Measurements from ENCODE around the gene AGPAT2.

AGPAT2 gene

GRCh38 chr9:136686794-136687711 lies at the start of gene AGPAT2:
AGPAT2 (minus strand) TSS chr9:136687457; CDS start chr9:136687357, 100 bp downstream.
- Mint-ChIP-seq H3K4me1 (peaks cover 24% of the 10 kb centered on the region), H3K9me3 (no peaks in the 10 kb centered on the region), H3K27ac (peak within 1 kb of the TSS in 1 of 2 donors; percentile 26), H3K4me3 (peak within 1 kb of the TSS; percentile 76 to 84), H3K27me3 (no peaks in the 10 kb centered on the region)
- DNase-seq (peak; percentile 65 to 69), ATAC-seq (peak; percentile 86)

- no peak overlapping the region for H3K4me3 Mint-ChIP-seq
- no peaks in the 10 kb centered on the region for H3K27me3 Mint-ChIP-seq
- ATAC-seq = peak; percentile 16
- DNase-seq = no peak
- H3K9me3 Mint-ChIP-seq = no peaks in the 10 kb centered on the region
- H3K4me1 Mint-ChIP-seq = peaks cover 46% of the 10 kb centered on the region
- no peak overlapping the region for H3K27ac Mint-ChIP-seq
These were observed 48.7 kb upstream of the AGPAT2 start for GRCh38 chr9:136735812-136736480.

GRCh38 chr9:136734837-136735496 lies 47.7 kb upstream of the AGPAT2 start:
- Mint-ChIP-seq H3K27me3 (no peaks in the 10 kb centered on the region), H3K27ac (no peak overlapping the region), H3K4me3 (no peak overlapping the region), H3K4me1 (peaks cover 38% of the 10 kb centered on the region), H3K9me3 (no peaks in the 10 kb centered on the region)
- no peak for DNase-seq
- peak; percentile 70 for ATAC-seq

- no peak for ATAC-seq
- H3K9me3 Mint-ChIP-seq = no peaks in the 10 kb centered on the region
These were observed 46.4 kb upstream of the AGPAT2 start for GRCh38 chr9:136733611-136734010.

GRCh38 chr9:136732444-136733178 lies 45.4 kb upstream of the AGPAT2 start:
- DNase-seq (no peak), ATAC-seq (no peak)
- Mint-ChIP-seq H3K27me3 (no peaks in the 10 kb centered on the region), H3K9me3 (no peaks in the 10 kb centered on the region), H3K4me1 (peaks cover 34% of the 10 kb centered on the region), H3K27ac (no peak overlapping the region), H3K4me3 (no peak overlapping the region)

More at GRCh38 chr9:136733611-136734010, 46.4 kb upstream of the AGPAT2 start:
- Mint-ChIP-seq H3K27me3 (no peaks in the 10 kb centered on the region), H3K27ac (no peak overlapping the region), H3K4me1 (peaks cover 37% of the 10 kb centered on the region), H3K4me3 (no peak overlapping the region)
- DNase-seq = no peak

GRCh38 chr9:136729926-136730325 lies 42.7 kb upstream of the AGPAT2 start:
- peak overlapping the region; percentile 67 to 69 for H3K4me3 Mint-ChIP-seq
- H3K9me3 Mint-ChIP-seq = no peaks in the 10 kb centered on the region
- no peak for ATAC-seq
- H3K4me1 Mint-ChIP-seq = peaks cover 55% of the 10 kb centered on the region
- no peak overlapping the region for H3K27ac Mint-ChIP-seq
- DNase-seq = no peak
- no peaks in the 10 kb centered on the region for H3K27me3 Mint-ChIP-seq

GRCh38 chr9:136729144-136729543 lies 41.9 kb upstream of the AGPAT2 start:
- no peak overlapping the region for H3K27ac Mint-ChIP-seq

GRCh38 chr9:136728548-136729123 lies 41.4 kb upstream of the AGPAT2 start:
- H3K4me3 Mint-ChIP-seq = peak overlapping the region; percentile 67 to 69
- ATAC-seq (peak; percentile 40), DNase-seq (no peak)
- peaks cover 56% of the 10 kb centered on the region for H3K4me1 Mint-ChIP-seq
- H3K9me3 Mint-ChIP-seq = no peaks in the 10 kb centered on the region
- no peaks in the 10 kb centered on the region for H3K27me3 Mint-ChIP-seq
- H3K27ac Mint-ChIP-seq = peak overlapping the region in 1 of 2 donors; percentile 95

More at GRCh38 chr9:136729144-136729543, 41.9 kb upstream of the AGPAT2 start:
- peaks cover 55% of the 10 kb centered on the region for H3K4me1 Mint-ChIP-seq
- H3K9me3 Mint-ChIP-seq = no peaks in the 10 kb centered on the region
- no peaks in the 10 kb centered on the region for H3K27me3 Mint-ChIP-seq
- DNase-seq (no peak), ATAC-seq (no peak)
- H3K4me3 Mint-ChIP-seq = peak overlapping the region; percentile 67 to 69

- H3K27me3 Mint-ChIP-seq = no peaks in the 10 kb centered on the region
- H3K9me3 Mint-ChIP-seq = no peaks in the 10 kb centered on the region
- peak overlapping the region in 1 of 2 donors; percentile 95 for H3K27ac Mint-ChIP-seq
- peak overlapping the region; percentile 95 to 98 for H3K4me3 Mint-ChIP-seq
- ATAC-seq (peak; percentile 78), DNase-seq (peak; percentile 94 to 96)
- H3K4me1 Mint-ChIP-seq = peaks cover 61% of the 10 kb centered on the region
These were observed 40.9 kb upstream of the AGPAT2 start for GRCh38 chr9:136728080-136728547.

- H3K4me3 Mint-ChIP-seq = peak overlapping the region; percentile 95 to 98
- peak; percentile 71 for ATAC-seq
- H3K9me3 Mint-ChIP-seq = no peaks in the 10 kb centered on the region
- H3K27me3 Mint-ChIP-seq = no peaks in the 10 kb centered on the region
- DNase-seq = peak; percentile 44 to 59
- H3K4me1 Mint-ChIP-seq = peaks cover 52% of the 10 kb centered on the region
- H3K27ac Mint-ChIP-seq = peak overlapping the region; percentile 98 to 99
These were observed 39.5 kb upstream of the AGPAT2 start for GRCh38 chr9:136726631-136727191.

- ATAC-seq (no peak), DNase-seq (no peak)
- peaks cover 54% of the 10 kb centered on the region for H3K4me1 Mint-ChIP-seq
- peak overlapping the region; percentile 98 to 99 for H3K27ac Mint-ChIP-seq
- H3K9me3 Mint-ChIP-seq = no peaks in the 10 kb centered on the region
- no peaks in the 10 kb centered on the region for H3K27me3 Mint-ChIP-seq
- peak overlapping the region; percentile 95 to 98 for H3K4me3 Mint-ChIP-seq
These were observed 38.9 kb upstream of the AGPAT2 start for GRCh38 chr9:136726118-136726517.

- no peak overlapping the region for H3K27ac Mint-ChIP-seq
- H3K4me1 Mint-ChIP-seq = peaks cover 56% of the 10 kb centered on the region
- H3K27me3 Mint-ChIP-seq = no peaks in the 10 kb centered on the region
- ATAC-seq (no peak), DNase-seq (no peak)
- H3K4me3 Mint-ChIP-seq = peak overlapping the region; percentile 95 to 98
- no peaks in the 10 kb centered on the region for H3K9me3 Mint-ChIP-seq
These were observed 38.4 kb upstream of the AGPAT2 start for GRCh38 chr9:136725612-136726011.

GRCh38 chr9:136724772-136725171 lies 37.5 kb upstream of the AGPAT2 start:
- no peaks in the 10 kb centered on the region for H3K9me3 Mint-ChIP-seq
- H3K4me1 Mint-ChIP-seq = peaks cover 56% of the 10 kb centered on the region
- no peaks in the 10 kb centered on the region for H3K27me3 Mint-ChIP-seq
- DNase-seq = no peak
- H3K4me3 Mint-ChIP-seq = peak overlapping the region in 1 of 2 donors; percentile 26
- no peak for ATAC-seq
- peak overlapping the region in 1 of 2 donors; percentile 57 for H3K27ac Mint-ChIP-seq

- H3K4me3 Mint-ChIP-seq = no peak overlapping the region
- no peak for ATAC-seq
- no peak for DNase-seq
- no peaks in the 10 kb centered on the region for H3K27me3 Mint-ChIP-seq
- peak overlapping the region in 1 of 2 donors; percentile 33 for H3K27ac Mint-ChIP-seq
- no peaks in the 10 kb centered on the region for H3K9me3 Mint-ChIP-seq
- peaks cover 54% of the 10 kb centered on the region for H3K4me1 Mint-ChIP-seq
These were observed 36.7 kb upstream of the AGPAT2 start for GRCh38 chr9:136723989-136724388.
